Ovary (tissue), 9 donors: ENCODE data around the gene MPRIP. TPM values are rescaled to one million over a fixed set of nuclear protein-coding genes. Genes with fewer than 3 reads are reported as not detected.
A peak's percentile ranks its signal among the peaks of the same experiment; 100 is the strongest.

Source experiments
- DNase-seq, 5 donors: peaks; one replicate each; pipeline ENCODE4 v3.0.0-alpha.2; 2019 to 2020
- H3K27ac ChIP-seq, 2 donors: fragments of 200-600 bp; one replicate each; pipeline versions ENCODE4 v1.5.1 to v1.8.0; 2019 to 2022
- H3K27me3 ChIP-seq: fragments of 200-600 bp; one replicate; pipeline ENCODE4 v1.8.0; 2022
- H3K36me3 ChIP-seq: fragments of 200-600 bp; sonication (generic); one replicate; pipeline ENCODE4 v1.5.1; 2019
- H3K4me1 ChIP-seq: one replicate; pipeline ENCODE4 v1.8.1; 2013; ENCODE audit warnings: mild to moderate bottlenecking, moderate library complexity; ENCODE audit not compliant: insufficient read depth
- H3K4me3 ChIP-seq: fragments of 200-600 bp; sonication (generic); one replicate; pipeline ENCODE4 v1.5.1; 2017
- H3K9me3 ChIP-seq, 2 donors: fragments of 200-600 bp in 1 of 2; sonication (generic) in 1 of 2; one replicate each; pipeline versions ENCODE4 v1.5.1 to v1.8.1; 2013 to 2019; ENCODE audit warnings: mild to moderate bottlenecking in 1 of 2, moderate library complexity in 1 of 2
- CTCF ChIP-seq, 3 donors: fragments of 450-650 bp in 2 of 3; fragments of 200-600 bp in 1 of 3; IDR thresholded peaks; one replicate each; pipeline versions ENCODE4 v1.5.1 to v1.8.0; 2016 to 2022; ENCODE audit warnings: antibody characterized with exemption in 3 of 3, mild to moderate bottlenecking in 1 of 3
- EP300 ChIP-seq: sonication (generic); formaldehyde crosslinking; IDR thresholded peaks from one replicate; pipeline ENCODE4 v1.6.1; 2017; ENCODE audit warnings: antibody characterized with exemption
- POLR2A ChIP-seq: fragments of 450-650 bp; IDR thresholded peaks from one replicate; pipeline ENCODE4 v1.6.1; 2017; ENCODE audit warnings: antibody characterized with exemption, mild to moderate bottlenecking, moderate library complexity
- WGBS, 3 donors: extraction: QIAGEN DNeasy Blood & Tissue Kit in 1 of 3; methylation state at CpG; one replicate each; pipeline versions ENCODE4 v1.1.5 to v1.1.7; 2013 to 2017; 5-methylcytosine and 5-hydroxymethylcytosine counted together
- intact Hi-C, 4 donors: fragments of 100-400 bp; cut with DNase I; formaldehyde crosslinking; loops; one replicate each; pipeline versions ENCODE4 v1.11.0 to v1.15.1; 2022 to 2023
- polyA plus RNA-seq, 2 donors: library from polyadenylated mRNA; stranded (reverse); fragments of 200-250 nt in 1 of 2; fragments of 350-450 nt in 1 of 2; fragmentation: Illumina TruSeq in 1 of 2; extraction: RNeasy Lipid Tissue Mini Kit (QIAGEN cat#74804) in 1 of 2; gene quantifications; one replicate each; pipeline ENCODE4 v1.2.3, GENCODE V29; 2013 to 2014
- total RNA-seq, 7 donors: library from RNA; depleted of rRNA in 2 of 7; stranded (reverse); fragments of >200 nt in 2 of 7; fragmentation: NEBNext Ultra II Directional in 3 of 7; extraction: Animal tissue kit (Norgen Biotek cat#: 25700) in 3 of 7; gene quantifications; one replicate each; pipeline versions ENCODE4 v1.1.0 to v1.2.4, GENCODE V29; 2016 to 2023
- donor health status: DM: no; HTN: no; CAD: no; lungs with moderate emphysema.
- donor health status: DM: no; HTN: no; CAD: no.
- donor health status: Bipolar disorder and iron deficiency.
- donor health status: DM: yes; HTN: yes; CAD: no.
- donor health status: DM: no; HTN: no; CAD: no.
- donor health status: DM: yes; HTN: yes; CAD: no.

Gene MPRIP
- total and polyA plus RNA-seq, 9 donors: 72.3 to 256 (median 202) TPM

GRCh38 chr17:17226451-17227265 lies 184.4 kb downstream of the MPRIP start:
- Histone ChIP-seq H3K27me3 (no peaks in the 10 kb centered on the region), H3K27ac (no peak overlapping the region), H3K9me3 (no peaks in the 10 kb centered on the region), H3K4me3 (no peak overlapping the region), H3K36me3 (no peaks in the 10 kb centered on the region), H3K4me1 (no peaks in the 10 kb centered on the region)
- DNase-seq: peak in 1 of 5 donors; percentile 18
- TF ChIP-seq POLR2A (no peak), CTCF (IDR thresholded peaks at IDR 0.05) (no peak), EP300 (no peak)
- WGBS, 3 donors: 92 to 94% (median 93%) methylated on average over 16 of the region's 16 CpGs
- intact Hi-C loops: no loop called here

GRCh38 chr17:17227608-17228520 lies 185.6 kb downstream of the MPRIP start:
- H3K27ac ChIP-seq: no peak overlapping the region
- 85 to 87% (median 86%) methylated on average over 25 of the region's 25 CpGs for WGBS, 3 donors
- DNase-seq: no peak
- no peaks in the 10 kb centered on the region for H3K36me3 ChIP-seq
- intact Hi-C loops: no loop called here
- H3K4me3 ChIP-seq: no peak overlapping the region
- no peaks in the 10 kb centered on the region for H3K9me3 ChIP-seq
- TF ChIP-seq CTCF (IDR thresholded peaks at IDR 0.05): no peak
- TF ChIP-seq POLR2A: no peak
- TF ChIP-seq EP300: no peak
- H3K27me3 ChIP-seq: no peaks in the 10 kb centered on the region
- no peaks in the 10 kb centered on the region for H3K4me1 ChIP-seq

GRCh38 chr17:17228521-17229279 lies 186.4 kb downstream of the MPRIP start:
- Histone ChIP-seq H3K36me3 (no peaks in the 10 kb centered on the region), H3K4me1 (no peaks in the 10 kb centered on the region), H3K27ac (no peak overlapping the region), H3K4me3 (no peak overlapping the region), H3K27me3 (no peaks in the 10 kb centered on the region), H3K9me3 (no peaks in the 10 kb centered on the region)
- DNase-seq: no peak
- WGBS, 3 donors: 89 to 93% (median 90%) methylated on average over 17 of the region's 17 CpGs
- intact Hi-C loops: no loop called here
- TF ChIP-seq EP300 (no peak), CTCF (IDR thresholded peaks at IDR 0.05) (no peak), POLR2A (no peak)
